Cardiac fibroblast (primary cell): ENCODE measurements around the gene FGB.

Experiments used
- DNase-seq, 2 donors: peaks; one replicate each; pipeline versions ENCODE4 v3.0.0 to v3.0.0-alpha.2; 2010; ENCODE audit warnings: low read depth in 2 of 2
- H3K4me3 ChIP-seq, 2 donors: replicated peaks in 1 of 2; 1 replicate in 1 of 2; 2 replicates in 1 of 2; pipeline ENCODE4 v1.5.1; 2011; ENCODE audit warnings: low read depth in 2 of 2, low read length in 2 of 2, mild to moderate bottlenecking in 2 of 2, moderate library complexity in 1 of 2
- TF ChIP-seq, protein P1 (sequence below): IDR thresholded peaks from one replicate; pipeline ENCODE4 v1.5.1; 2011; ENCODE audit warnings: low read depth, mild to moderate bottlenecking, low read length, inconsistent platforms

The FGB gene

DNA sequence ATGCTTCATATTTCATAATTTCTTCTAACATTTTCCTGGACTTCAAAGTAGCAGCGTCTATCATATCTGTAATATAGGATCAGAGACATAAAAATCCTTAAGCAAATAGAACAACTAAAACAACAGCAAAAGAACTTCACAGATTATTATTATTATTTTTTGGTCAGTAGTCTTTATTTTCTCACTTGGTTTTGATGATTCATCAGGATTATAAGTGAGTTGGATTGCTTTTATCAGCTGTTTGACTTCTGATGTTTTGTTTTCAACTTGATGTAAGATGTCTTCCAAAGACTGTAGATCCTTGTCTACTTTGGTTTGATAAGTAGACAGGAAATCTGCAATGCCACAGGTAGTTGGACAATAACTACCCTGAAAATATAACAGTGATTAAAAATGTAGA, 49.0 kb downstream of the FGB start:
- no peak for DNase-seq
- H3K4me3 ChIP-seq = no peak overlapping the region
- TF ChIP-seq, protein P1, sequence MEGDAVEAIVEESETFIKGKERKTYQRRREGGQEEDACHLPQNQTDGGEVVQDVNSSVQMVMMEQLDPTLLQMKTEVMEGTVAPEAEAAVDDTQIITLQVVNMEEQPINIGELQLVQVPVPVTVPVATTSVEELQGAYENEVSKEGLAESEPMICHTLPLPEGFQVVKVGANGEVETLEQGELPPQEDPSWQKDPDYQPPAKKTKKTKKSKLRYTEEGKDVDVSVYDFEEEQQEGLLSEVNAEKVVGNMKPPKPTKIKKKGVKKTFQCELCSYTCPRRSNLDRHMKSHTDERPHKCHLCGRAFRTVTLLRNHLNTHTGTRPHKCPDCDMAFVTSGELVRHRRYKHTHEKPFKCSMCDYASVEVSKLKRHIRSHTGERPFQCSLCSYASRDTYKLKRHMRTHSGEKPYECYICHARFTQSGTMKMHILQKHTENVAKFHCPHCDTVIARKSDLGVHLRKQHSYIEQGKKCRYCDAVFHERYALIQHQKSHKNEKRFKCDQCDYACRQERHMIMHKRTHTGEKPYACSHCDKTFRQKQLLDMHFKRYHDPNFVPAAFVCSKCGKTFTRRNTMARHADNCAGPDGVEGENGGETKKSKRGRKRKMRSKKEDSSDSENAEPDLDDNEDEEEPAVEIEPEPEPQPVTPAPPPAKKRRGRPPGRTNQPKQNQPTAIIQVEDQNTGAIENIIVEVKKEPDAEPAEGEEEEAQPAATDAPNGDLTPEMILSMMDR = no peak

DNA sequence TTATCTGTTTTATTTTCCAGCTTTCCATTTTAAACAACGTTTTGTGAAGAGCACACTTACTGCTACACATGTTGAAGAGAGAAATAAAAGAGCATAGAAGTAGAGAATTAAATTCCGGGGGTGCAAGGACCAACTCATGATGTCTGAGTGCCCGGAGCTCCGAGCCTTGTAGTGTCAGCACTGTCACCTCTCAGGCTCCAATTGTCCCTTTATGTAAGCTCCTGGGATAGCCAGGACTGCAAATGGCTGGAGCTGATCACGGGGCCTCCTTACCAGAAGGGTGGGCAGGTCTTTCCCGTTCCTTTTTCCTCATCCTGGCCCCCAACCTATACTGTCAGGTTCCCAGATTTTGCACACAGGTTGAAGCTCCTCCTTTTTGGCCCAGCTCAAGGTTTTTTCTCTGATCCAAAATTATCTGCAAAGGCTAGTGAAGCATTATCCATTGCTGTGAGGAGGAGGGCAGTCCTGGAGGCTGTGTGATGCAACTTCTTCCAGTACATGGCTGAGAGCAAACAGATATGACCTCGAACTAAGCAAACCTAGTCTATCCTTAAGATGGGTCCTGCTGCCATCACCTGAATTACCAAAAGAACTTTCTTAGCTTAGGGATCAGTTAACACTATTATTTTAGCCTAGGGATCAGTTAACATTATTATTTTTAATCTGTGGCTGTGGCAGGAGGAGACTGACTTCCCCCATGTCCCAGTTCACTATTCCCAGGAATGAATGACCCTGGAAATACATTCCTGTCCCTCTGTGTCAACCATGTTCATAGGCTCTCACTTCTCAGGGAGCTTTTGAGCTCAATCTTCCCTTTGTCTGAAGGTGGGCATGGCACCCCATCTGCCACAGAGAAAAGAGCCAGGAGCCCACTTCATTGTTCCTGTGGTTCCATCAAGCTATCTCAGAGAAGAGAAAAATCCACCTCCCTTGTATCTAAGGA, 49.9 kb downstream of the FGB start, which contains the start of gene FGG:
FGG (minus strand) TSS at position 185 of the 943 bp plus-strand sequence; CDS start at position 138, 47 bp downstream.
- no peak for DNase-seq
- TF ChIP-seq, protein P1 = no peak
- H3K4me3 ChIP-seq = no peak within 1 kb of the TSS

DNA sequence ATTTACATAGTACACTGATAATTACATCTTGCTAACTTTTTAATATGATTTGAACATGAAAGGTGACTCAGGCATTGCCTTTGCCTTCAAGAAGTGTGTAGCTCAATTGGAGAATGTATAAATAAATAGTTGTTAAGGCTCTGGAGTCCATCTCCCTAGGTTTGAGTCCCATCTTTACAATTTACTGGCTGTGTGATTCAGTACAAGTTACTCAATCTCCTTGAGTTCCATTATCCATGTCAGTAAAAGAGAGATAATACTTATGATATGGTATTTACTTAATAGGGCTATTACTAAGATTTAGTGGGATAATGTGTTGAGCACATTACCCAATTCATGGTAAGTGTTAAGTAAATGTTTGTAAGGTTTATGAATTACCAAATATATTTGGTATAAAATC, 51.5 kb downstream of the FGB start:
- H3K4me3 ChIP-seq = no peak overlapping the region
- no peak for DNase-seq
- TF ChIP-seq, protein P1 = no peak

DNA sequence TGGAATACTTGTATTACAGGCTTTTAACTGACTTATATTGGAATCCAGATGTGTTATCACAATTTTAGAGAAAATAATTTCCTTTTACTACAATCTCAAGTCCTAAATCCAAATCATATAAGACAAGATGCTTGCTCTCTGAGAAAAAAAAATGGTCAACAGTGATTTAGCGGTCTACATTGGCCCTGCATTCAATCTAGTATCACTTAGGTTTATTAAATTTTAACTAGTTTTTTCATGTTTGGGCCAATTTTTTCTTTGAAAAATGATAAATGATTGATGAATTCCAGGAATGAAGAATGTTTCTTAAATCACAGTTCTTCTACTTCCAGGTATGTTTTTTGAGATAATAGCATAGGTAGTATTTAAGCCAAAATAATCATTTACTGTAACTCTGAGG, 52.4 kb downstream of the FGB start:
- no peak for DNase-seq

DNA sequence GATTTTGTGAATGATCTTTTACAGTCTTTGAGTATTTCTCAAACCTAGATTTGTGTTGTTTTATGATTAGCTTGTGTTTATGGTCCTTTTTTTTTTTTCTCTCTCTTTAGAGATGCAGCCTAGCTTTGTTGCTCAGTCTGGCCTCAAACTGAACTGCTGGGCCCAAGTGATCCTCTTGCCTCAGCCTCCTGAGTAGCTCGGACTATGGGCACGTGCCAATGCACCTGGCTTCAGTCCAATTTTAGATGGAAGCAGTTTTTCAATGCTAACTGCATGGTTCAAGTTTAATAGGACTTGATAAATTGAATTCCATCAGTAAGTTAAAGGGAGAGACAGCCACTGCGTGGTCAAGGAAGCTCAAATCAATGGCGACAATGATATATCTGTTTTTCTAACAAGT, 53.5 kb downstream of the FGB start:
- TF ChIP-seq, protein P1 = no peak
- DNase-seq = no peak
- H3K4me3 ChIP-seq = no peak overlapping the region

More for the DNA sequence above, 52.4 kb downstream of the FGB start:
- H3K4me3 ChIP-seq = no peak overlapping the region
- TF ChIP-seq, protein P1 = no peak

DNA sequence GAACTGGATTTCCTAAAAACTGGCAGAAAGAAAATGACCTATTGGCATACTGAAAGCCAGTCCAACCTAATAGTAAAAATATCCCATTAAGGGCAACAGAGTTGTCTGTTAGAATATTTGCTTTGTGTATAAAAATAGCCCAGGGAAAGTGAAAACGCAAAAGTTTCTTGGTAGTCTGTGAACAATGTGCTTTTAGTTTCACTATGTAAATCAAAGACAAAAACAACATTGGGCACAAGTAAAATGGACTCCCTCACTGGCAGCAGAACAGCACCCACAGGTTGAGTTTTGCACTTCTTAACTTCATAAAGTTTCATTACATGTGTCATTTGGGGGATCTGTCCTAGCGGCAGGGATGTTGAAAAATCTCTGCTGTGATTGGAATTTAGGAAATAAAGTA, 53.9 kb downstream of the FGB start:
- DNase-seq = no peak
- no peak overlapping the region for H3K4me3 ChIP-seq
- TF ChIP-seq, protein P1 = no peak
